BJ (cell line): ENCODE data around the gene CCDC71L. TPM values are rescaled to one million over a fixed set of nuclear protein-coding genes. Genes with fewer than 3 reads are reported as not detected.

ENCODE experiments used
- CTCF ChIA-PET: fragments of 350-600 bp; formaldehyde crosslinking; extraction: SDS; loops from one replicate; lab custom pipeline; 2021; ENCODE audit warnings: antibody characterized with exemption, inconsistent platforms; lab: Yijun Ruan, JAX
- POLR2A ChIA-PET: fragments of 300-600 bp; sonication (Branson Sonifier 250); formaldehyde crosslinking; extraction: SDS; loops from one replicate; lab custom pipeline; 2021; ENCODE audit warnings: antibody characterized with exemption; lab: Charles Lee
- DNase-seq: peaks from one replicate; pipeline ENCODE4 v3.0.0-alpha.2; 2011; ENCODE audit warnings: low read depth
- H3K27me3 ChIP-seq: 2 replicates; pipeline ENCODE4 v1.6.0; 2011; ENCODE audit warnings: low read length; ENCODE audit not compliant: control insufficient read depth, insufficient read depth
- H3K36me3 ChIP-seq: 2 replicates; pipeline ENCODE4 v1.5.1; 2011; ENCODE audit warnings: low read length; ENCODE audit not compliant: control insufficient read depth, insufficient read depth
- H3K4me3 ChIP-seq: 2 replicates; pipeline ENCODE4 v1.5.1; 2011; ENCODE audit warnings: low read depth, mild to moderate bottlenecking, control low read depth, low read length
- polyA plus RNA-seq: library from polyadenylated mRNA; depleted of rRNA; stranded (reverse); fragments of >200 nt; gene quantifications from 2 replicates; pipeline ENCODE4 v1.2.3, GENCODE V29; 2011
- TF ChIP-seq, protein P1 (sequence below): IDR thresholded peaks from 2 replicates; pipeline ENCODE4 v1.5.1; 2011; ENCODE audit warnings: low read depth, mild to moderate bottlenecking, control low read depth, inconsistent platforms, low read length, moderate library complexity; ENCODE audit not compliant: insufficient read depth

The CCDC71L gene
- polyA plus RNA-seq, 1 experiment = 39.3 TPM

- peak overlapping the region; percentile 99 for H3K4me3 ChIP-seq
- ChIA-PET POLR2A (interaction anchor here (0.6 to 1.0 kb wide), 3 partner anchors 13 to 372 kb away, joined by 3 read pairs; partner anchors contain the start of gene NAMPT), CTCF (interaction anchor here (0.8 to 4.8 kb wide), 7 partner anchors 66 to 481 kb away, joined by 3 to 53 read pairs (median 5); no protein-coding TSS in a partner anchor)
- no peaks in the 10 kb centered on the region for H3K27me3 ChIP-seq
- no peak for DNase-seq
- TF ChIP-seq, protein P1, sequence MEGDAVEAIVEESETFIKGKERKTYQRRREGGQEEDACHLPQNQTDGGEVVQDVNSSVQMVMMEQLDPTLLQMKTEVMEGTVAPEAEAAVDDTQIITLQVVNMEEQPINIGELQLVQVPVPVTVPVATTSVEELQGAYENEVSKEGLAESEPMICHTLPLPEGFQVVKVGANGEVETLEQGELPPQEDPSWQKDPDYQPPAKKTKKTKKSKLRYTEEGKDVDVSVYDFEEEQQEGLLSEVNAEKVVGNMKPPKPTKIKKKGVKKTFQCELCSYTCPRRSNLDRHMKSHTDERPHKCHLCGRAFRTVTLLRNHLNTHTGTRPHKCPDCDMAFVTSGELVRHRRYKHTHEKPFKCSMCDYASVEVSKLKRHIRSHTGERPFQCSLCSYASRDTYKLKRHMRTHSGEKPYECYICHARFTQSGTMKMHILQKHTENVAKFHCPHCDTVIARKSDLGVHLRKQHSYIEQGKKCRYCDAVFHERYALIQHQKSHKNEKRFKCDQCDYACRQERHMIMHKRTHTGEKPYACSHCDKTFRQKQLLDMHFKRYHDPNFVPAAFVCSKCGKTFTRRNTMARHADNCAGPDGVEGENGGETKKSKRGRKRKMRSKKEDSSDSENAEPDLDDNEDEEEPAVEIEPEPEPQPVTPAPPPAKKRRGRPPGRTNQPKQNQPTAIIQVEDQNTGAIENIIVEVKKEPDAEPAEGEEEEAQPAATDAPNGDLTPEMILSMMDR = no peak
- H3K36me3 ChIP-seq = no peaks in the 10 kb centered on the region
These were observed 3.6 kb downstream of the CCDC71L start for GRCh38 chr7:106657085-106657991.

DNA sequence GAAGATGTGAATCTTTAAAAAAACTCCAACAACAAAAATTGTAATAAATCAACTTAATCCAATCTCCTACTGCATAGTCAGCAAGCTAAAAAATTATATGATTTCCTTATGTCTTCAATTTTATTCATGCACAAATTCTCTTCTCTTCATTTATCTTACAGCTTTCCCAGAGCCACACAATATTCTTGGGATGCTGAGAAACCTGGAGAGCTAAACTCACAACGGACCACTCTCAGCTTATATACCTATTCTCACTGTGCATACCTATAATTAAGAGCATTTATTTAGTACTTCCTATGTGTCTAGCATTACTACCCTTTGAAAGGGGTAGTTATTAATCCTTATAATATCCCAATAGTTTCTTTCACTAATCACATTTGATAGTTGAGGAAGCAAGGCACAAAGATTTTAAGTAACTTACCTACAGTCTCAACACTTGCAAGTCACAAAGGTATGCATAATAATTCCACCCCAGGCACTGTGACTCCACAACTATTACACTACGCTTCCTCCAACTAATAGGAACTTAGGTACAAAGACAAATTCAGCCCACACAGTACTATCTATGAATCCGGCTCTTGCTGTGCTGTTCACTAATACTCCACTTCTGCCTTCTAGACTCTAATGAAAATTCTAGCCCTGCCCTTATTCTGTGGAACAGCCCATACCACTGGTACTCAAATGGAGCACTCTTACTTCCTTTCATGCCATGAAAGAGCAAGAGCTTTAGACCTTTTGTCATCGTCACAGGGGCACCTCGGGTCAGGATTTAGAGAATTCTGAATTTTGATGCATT is 5.1 kb downstream of the CCDC71L start:
- TF ChIP-seq, protein P1 = no peak
- Histone ChIP-seq H3K27me3 (no peaks in the 10 kb centered on the region), H3K4me3 (no peak overlapping the region), H3K36me3 (no peaks in the 10 kb centered on the region)
- POLR2A ChIA-PET = no interaction called here
- no peak for DNase-seq
- CTCF ChIA-PET = interaction anchor here (1.3 to 1.4 kb wide), 2 partner anchors 80 to 114 kb away, joined by 5 to 6 read pairs; no protein-coding TSS in a partner anchor

- Histone ChIP-seq H3K4me3 (no peak overlapping the region), H3K36me3 (no peaks in the 10 kb centered on the region), H3K27me3 (no peaks in the 10 kb centered on the region)
- DNase-seq = no peak
- ChIA-PET POLR2A (no interaction called here), CTCF (interaction anchor here (1.0 to 1.3 kb wide), 2 partner anchors 78 to 111 kb away, joined by 3 read pairs; no protein-coding TSS in a partner anchor)
- TF ChIP-seq, protein P1 = no peak
These were observed 7.5 kb downstream of the CCDC71L start for GRCh38 chr7:106653488-106653887.

DNA sequence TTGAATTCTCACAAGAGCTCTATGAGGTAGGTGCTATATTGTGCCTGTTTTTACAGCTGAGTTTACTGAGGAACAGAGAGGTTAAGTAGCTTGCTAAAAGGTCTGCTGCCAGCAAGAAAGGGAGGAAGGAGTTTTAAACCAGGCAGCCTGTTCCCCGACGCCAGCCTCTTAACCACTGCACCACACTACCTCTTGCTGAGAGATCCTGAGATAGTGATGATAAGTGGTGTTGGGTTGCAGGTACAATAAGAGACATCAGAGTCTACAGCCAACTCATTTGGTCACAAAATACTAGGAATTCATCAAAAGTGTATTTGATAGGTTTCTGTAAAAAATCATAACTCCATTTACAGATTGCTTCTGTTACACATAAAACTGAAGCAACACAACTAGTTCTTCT is 8.0 kb downstream of the CCDC71L start:
- DNase-seq = no peak
- Histone ChIP-seq H3K4me3 (no peak overlapping the region), H3K27me3 (no peaks in the 10 kb centered on the region), H3K36me3 (no peaks in the 10 kb centered on the region)
- ChIA-PET POLR2A (no interaction called here), CTCF (interaction anchor here (0.6 to 1.3 kb wide), 3 partner anchors 10 to 912 kb away, joined by 3 read pairs; no protein-coding TSS in a partner anchor)
- TF ChIP-seq, protein P1 = no peak
